Amniotic epithelial cell (primary cell): ENCODE measurements around the gene STXBP5.

Experiments used
- DNase-seq: peaks from one replicate; pipeline ENCODE4 v3.0.0-alpha.2; 2010; ENCODE audit warnings: low read depth

The STXBP5 gene

GRCh38 chr6:147381712-147382111 lies 177.5 kb downstream of the STXBP5 start:
- no peak for DNase-seq

- DNase-seq: peak; percentile 49
These were observed 178.8 kb downstream of the STXBP5 start for GRCh38 chr6:147382945-147383554.

- no peak for DNase-seq
These were observed 179.8 kb downstream of the STXBP5 start for GRCh38 chr6:147384029-147384428.

GRCh38 chr6:147384737-147385710 lies 180.8 kb downstream of the STXBP5 start:
- DNase-seq: no peak

GRCh38 chr6:147389463-147389862 lies 185.2 kb downstream of the STXBP5 start:
- no peak for DNase-seq

DNA sequence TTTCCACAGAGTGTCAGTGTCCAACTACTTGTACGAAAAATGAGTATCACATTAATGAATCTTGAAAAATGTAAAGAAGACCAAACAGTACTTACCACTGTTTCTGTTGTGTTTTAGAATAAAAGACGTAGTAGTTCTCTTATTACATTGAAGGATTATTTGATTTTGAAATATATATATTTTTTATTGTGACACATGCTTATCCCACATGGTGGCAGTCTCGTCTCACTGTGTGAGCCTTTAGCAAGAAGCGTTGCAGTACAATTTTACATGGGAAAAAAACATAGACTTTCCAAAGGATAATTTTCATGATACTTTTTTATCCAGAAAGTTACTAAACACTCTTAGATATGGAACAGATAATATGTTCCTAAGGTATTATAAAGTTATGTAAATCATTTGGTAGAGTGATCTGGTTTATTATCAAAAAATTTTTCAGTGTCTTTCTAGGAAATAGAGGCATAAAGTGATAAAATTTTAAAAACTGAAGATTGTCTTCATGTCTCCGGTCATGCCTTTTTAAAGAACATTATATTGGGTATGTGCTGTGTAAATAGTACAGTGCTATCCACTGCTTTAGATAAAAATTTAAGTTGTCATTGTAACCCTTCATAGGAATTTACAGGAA lies 186.8 kb downstream of the STXBP5 start:
- DNase-seq: peak; percentile 37

DNA sequence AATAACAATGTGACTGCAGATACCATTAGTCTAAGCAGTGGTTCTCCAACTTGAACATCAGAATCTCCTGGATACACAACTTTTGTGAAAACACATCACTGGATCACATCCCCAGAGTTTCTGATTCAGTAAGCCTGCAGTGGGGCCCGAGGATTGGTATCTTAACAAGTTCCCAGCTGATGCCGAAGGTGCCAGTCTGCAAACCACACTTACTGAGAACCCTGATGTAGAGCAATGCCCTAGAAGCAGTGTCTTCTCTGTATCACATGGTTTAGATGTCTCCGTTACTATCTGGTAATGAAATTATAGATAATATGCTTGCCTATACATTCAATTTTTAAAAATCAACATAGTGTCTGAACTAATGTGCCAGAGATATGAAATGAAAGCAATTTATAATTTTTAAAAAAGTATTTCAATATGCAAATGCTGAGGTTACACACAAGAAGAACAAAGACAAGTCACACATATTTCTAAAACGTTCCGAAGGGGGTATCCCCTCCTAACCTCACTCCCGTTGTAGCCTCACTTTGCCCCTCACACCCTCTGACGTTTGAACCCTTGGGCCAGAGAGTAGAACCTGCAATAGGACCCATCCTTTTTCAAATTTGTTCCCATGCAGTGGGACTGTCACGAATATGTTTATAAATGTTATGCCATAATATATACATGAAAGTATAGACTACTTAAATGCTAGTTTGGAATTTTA lies 188.9 kb downstream of the STXBP5 start:
- DNase-seq: no peak

DNA sequence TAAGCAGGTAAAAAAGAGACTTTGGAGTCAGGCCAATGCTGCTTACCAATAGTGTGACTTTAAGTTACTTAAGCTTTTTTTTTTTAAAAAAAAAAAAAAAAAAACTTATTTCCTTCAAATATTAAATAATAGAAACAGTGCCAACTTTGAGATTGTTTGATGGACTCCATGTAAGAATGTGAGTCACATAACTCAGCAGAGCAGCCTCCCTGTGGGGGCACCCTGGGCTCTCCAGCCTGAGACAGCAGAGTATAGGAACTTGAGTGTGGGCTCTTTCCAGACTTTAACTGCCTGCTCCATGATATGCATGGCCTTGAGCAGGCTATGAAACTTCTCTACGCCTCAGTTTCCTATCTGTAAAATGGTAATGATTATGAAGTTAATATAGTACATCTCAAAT lies 190.9 kb downstream of the STXBP5 start:
- peak; percentile 17 for DNase-seq

- DNase-seq: peak; percentile 85
These were observed 193.1 kb downstream of the STXBP5 start for GRCh38 chr6:147397306-147397705.

DNA sequence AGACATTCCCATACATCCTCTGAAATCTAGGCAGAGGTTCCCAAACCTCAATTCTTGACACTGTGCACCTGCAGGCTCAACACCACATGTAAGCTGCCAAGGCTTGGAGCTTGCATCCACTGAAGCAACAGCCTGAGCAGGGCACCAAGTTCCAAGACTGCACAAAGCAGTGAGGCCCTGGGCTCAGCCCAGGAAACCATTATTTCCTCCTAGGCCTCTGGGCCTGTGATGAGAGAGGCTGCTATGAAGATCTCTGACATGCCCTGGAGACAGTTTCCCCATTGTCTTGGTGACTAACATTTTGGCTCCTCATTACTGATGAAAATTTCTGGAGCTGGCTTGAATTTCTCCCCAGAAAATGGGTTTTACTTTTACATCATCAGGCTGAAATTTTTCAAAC lies 196.8 kb downstream of the STXBP5 start:
- no peak for DNase-seq

DNA sequence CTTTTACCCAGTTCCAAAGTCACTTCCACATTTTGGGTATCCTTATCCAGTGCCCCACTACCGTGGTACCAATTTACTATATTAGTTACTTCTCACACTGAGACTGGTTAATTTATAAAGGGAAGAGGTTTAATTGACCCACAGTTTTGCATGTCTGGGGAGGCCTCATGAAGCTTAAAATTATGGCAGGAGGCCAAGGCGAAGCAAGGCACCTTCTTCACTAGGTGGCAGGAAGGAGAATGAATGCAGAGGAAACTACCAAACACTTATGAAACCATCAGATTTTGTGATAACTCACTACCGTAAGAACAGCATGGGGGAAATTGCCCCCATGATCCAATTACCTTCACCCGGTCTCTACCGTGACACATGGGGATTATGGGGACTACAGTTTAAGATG lies 197.6 kb downstream of the STXBP5 start:
- DNase-seq: no peak

- DNase-seq: no peak
These were observed 202.6 kb downstream of the STXBP5 start for GRCh38 chr6:147406783-147407182.

DNA sequence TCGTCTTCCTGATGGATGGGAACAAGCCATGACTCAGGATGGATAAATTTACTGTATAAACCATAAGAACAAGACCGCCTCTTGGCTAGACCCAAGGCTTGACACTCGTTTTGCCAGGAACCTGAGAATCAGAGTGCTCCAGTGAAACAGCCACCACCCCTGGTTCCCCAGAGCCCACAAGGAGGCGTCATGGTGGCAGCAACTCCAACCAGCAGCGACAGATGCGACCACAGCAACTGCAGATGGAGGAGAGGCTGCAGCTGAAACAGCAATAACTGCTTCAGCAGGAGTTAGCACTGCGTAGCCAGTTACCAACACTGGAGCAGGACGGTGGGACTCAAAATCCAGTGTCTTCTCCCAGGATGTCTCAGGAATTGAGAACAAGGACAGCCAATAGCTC lies 203.4 kb downstream of the STXBP5 start:
- DNase-seq: no peak

DNA sequence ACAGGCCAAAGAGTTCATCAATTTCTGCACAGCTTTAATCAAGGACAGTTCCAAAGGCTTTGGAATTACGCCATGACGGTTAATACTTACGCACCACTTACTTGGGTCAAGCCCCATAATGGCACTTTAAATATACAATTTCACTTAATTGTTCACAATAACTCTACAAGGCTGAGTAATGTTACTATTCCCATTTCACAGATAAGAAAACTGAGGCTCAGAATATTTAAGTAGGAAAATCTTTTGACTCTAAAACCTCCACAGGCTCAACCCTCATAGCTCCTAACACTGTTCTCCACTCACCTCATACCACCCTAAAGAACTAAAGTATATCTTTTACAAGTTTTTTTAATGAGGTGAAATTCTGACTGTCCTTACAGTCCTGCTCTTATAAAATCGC lies 212.4 kb downstream of the STXBP5 start:
- no peak for DNase-seq

- DNase-seq: no peak
These were observed 213.7 kb downstream of the STXBP5 start for GRCh38 chr6:147417954-147418353.

- DNase-seq: no peak
These were observed 214.3 kb downstream of the STXBP5 start for GRCh38 chr6:147418523-147418922.

GRCh38 chr6:147421903-147422302 lies 217.7 kb downstream of the STXBP5 start:
- DNase-seq: no peak

DNA sequence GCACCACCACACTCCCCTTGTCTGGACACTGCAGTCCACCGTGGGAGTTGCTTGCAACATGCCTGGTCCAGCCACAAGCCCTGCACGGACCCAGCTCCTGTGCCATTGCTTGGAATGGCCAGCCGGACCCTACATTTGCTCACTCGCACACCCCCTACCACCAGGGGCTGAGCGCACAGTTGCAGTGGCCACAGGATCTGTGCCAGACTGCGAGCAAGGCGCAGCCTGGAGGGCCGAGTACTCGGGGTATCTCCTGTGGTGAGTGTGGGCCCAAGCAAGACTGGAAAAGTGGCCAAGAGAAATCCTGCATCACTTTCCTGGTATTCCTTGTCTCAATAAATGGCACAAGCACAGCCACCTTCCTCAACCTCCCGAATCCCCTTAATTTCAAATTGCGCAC lies 218.9 kb downstream of the STXBP5 start:
- no peak for DNase-seq

GRCh38 chr6:147429794-147430193 lies 225.6 kb downstream of the STXBP5 start:
- DNase-seq: peak; percentile 86

DNA sequence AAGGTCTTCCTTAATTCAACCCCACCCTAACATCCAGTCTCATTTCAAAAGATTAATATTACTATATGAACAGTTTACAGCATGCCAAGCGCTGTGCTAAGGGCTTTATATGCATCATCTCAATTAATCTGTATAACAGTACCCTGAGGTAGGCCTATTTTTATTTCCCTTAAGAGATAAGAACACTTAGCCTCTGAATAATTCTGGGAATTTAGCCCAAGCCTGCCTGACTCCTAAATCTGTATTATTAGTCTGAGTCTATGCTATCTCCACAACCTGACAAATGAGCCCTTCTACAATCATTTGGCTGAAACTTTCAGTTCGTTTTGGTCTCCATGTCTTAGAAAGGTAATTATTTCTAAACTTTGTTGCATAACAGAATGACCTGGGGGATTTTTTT lies 226.6 kb downstream of the STXBP5 start:
- DNase-seq: peak; percentile 52

DNA sequence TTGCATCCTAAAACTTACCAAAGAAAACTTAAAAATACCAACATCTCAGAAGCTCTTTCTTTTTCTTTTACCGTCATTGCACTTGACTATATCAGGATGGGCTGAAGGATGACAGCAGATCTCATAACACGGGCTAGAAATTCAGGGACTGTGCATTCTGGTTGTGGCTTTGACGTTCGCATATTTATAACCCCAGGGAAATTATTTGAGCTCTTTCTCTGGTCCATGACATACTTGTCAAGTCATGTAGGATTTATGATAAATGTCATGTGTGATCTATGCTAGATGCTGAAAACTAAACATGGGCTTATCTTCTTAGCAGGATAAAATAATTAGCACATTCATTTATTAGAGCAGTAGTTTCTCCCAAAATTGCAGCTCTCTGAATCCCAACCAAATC lies 229.9 kb downstream of the STXBP5 start:
- no peak for DNase-seq

DNA sequence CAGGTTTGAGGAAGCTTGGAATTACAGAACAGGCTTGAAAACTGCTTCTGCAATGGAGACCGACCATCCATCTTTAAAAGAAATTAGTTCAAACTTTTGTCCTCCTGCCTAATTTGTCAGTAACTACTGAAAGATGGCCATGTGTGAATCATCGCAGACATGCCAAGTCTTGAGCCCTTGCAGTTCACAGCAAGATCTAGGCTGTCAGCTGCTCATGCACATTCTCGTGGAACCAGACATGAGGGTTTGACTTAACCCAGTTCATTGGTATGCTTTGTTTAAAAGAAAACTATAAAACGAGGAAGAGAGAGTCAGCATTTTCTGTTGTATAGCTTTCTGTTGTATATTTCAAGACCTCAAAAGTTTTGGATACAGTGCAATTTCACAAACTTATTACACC lies 230.3 kb downstream of the STXBP5 start:
- DNase-seq: peak; percentile 54
